AG09319 (cell line): ENCODE data around the gene ARHGAP45.
"Not testable (repeated sequence)": the region's sequence is repeated elsewhere in the genome, so short reads cannot be mapped to it uniquely, and the experiment has no call there.

ENCODE experiments used
- DNase-seq: peaks from one replicate; pipeline ENCODE4 v3.0.0-alpha.2; 2010; ENCODE audit warnings: low read depth; ENCODE audit errors: extremely low read depth
- CTCF ChIP-seq: IDR thresholded peaks from 2 replicates; pipeline ENCODE4 v1.5.1; 2011; ENCODE audit warnings: low read depth, mild to moderate bottlenecking, inconsistent platforms, low read length, moderate library complexity

Gene ARHGAP45

GRCh38 chr19:1123885-1124677 is 57.1 kb downstream of the ARHGAP45 start:
- no peak for DNase-seq
- no peak for TF ChIP-seq CTCF

- DNase-seq, result no peak
- no peak for TF ChIP-seq CTCF
Observed at GRCh38 chr19:1125601-1126467, 58.9 kb downstream of the ARHGAP45 start.

- no peak for TF ChIP-seq CTCF
- DNase-seq, result no peak
Observed at GRCh38 chr19:1126984-1127760, 60.2 kb downstream of the ARHGAP45 start.

GRCh38 chr19:1128106-1128505 is 61.1 kb downstream of the ARHGAP45 start:
- DNase-seq, result no peak
- no peak for TF ChIP-seq CTCF

GRCh38 chr19:1129084-1129483 is 62.1 kb downstream of the ARHGAP45 start:
- DNase-seq, result not testable (repeated sequence)

- no peak for TF ChIP-seq CTCF
- DNase-seq, result no peak
Observed at GRCh38 chr19:1129535-1129934, 62.6 kb downstream of the ARHGAP45 start.

GRCh38 chr19:1130771-1131717 is 64.1 kb downstream of the ARHGAP45 start:
- no peak for DNase-seq
- TF ChIP-seq CTCF, result no peak
